ENCODE measurements around the gene TMEM163.

GRCh38 chr2:134470561-134471168, 248.1 kb downstream of the TMEM163 start:
- TF ChIP-seq POLR2A (IDR thresholded peaks at IDR 0.05) (no peak), CTCF (IDR thresholded peaks at IDR 0.05) (no peak), POLR2AphosphoS5 (IDR thresholded peaks at IDR 0.05) (no peak)
